Heart left ventricle (tissue), 16 donors: Measurements from ENCODE around the gene RNF225. TPM values are rescaled to one million over a fixed set of nuclear protein-coding genes. Genes with fewer than 3 reads are reported as not detected.
"Not testable (repeated sequence)": the region's sequence is repeated elsewhere in the genome, so short reads cannot be mapped to it uniquely, and the experiment has no call there.

ENCODE experiments used
- ATAC-seq, 4 donors: fragments of 200-7000 bp; cut with Tn5 transposase; one replicate each; pipeline ENCODE4 v1.9.1; 2020 to 2022; ENCODE audit warnings: moderate library complexity in 4 of 4, mild to moderate bottlenecking in 3 of 4, moderate number of reproducible peaks in 1 of 4
- DNase-seq, 5 donors: peaks; one replicate each; pipeline ENCODE4 v3.0.0-alpha.2; 2020
- H3K27ac ChIP-seq, 12 donors: fragments of 200-600 bp; sonication (generic) in 4 of 12; one replicate each; pipeline versions ENCODE4 v1.5.0 to v1.8.0; 2016 to 2022; ENCODE audit warnings: mild to moderate bottlenecking in 2 of 12
- H3K27me3 ChIP-seq, 9 donors: fragments of 200-600 bp; sonication (generic) in 2 of 9; one replicate each; pipeline versions ENCODE4 v1.5.1 to v1.8.0; 2016 to 2022; ENCODE audit warnings: mild to moderate bottlenecking in 3 of 9
- H3K36me3 ChIP-seq, 9 donors: fragments of 200-600 bp; sonication (generic) in 2 of 9; one replicate each; pipeline versions ENCODE4 v1.5.0 to v1.8.0; 2018 to 2022; ENCODE audit warnings: mild to moderate bottlenecking in 2 of 9
- H3K4me1 ChIP-seq, 12 donors: fragments of 200-600 bp; sonication (generic) in 4 of 12; one replicate each; pipeline versions ENCODE4 v1.5.0 to v1.8.0; 2016 to 2022; ENCODE audit warnings: mild to moderate bottlenecking in 3 of 12
- H3K4me3 ChIP-seq, 12 donors: fragments of 200-600 bp; sonication (generic) in 4 of 12; one replicate each; pipeline versions ENCODE4 v1.5.0 to v1.8.0; 2017 to 2022; ENCODE audit warnings: mild to moderate bottlenecking in 9 of 12, moderate library complexity in 4 of 12
- H3K9me3 ChIP-seq, 12 donors: fragments of 200-600 bp; sonication (generic) in 4 of 12; one replicate each; pipeline versions ENCODE4 v1.5.0 to v1.8.0; 2016 to 2022; ENCODE audit warnings: mild to moderate bottlenecking in 1 of 12
- POLR2A ChIP-seq, 2 donors: fragments of 450-650 bp; IDR thresholded peaks; one replicate each; pipeline ENCODE4 v1.6.1; 2017; ENCODE audit warnings: antibody characterized with exemption in 2 of 2, mild to moderate bottlenecking in 2 of 2, moderate library complexity in 2 of 2
- WGBS, 4 donors: extraction: QIAGEN DNeasy Blood & Tissue Kit in 2 of 4; methylation state at CpG; one replicate each; pipeline versions ENCODE4 v1.1.5 to v1.1.7; 2013 to 2018; 5-methylcytosine and 5-hydroxymethylcytosine counted together
- intact Hi-C, 10 donors: fragments of 100-400 bp; cut with DNase I; formaldehyde crosslinking; loops; one replicate each; pipeline versions ENCODE4 v1.11.1 to v1.14.2; 2022
- polyA plus RNA-seq, 2 donors: library from polyadenylated mRNA; stranded (reverse); fragments of 200-250 nt; gene quantifications; one replicate each; pipeline ENCODE4 v1.2.3, GENCODE V29; 2013
- total RNA-seq, 9 donors: library from RNA; depleted of rRNA in 2 of 9; stranded (reverse); fragments of >200 nt in 2 of 9; fragmentation: NEBNext Ultra II Directional in 3 of 9; extraction: Animal tissue kit (Norgen Biotek cat#: 25700) in 3 of 9; gene quantifications; one replicate each; pipeline versions ENCODE4 v1.1.0 to v1.2.4, GENCODE V29; 2016 to 2023
- TF ChIP-seq, protein P1 (sequence below), 12 donors: fragments of 200-600 bp; sonication (generic) in 4 of 12; IDR thresholded peaks; one replicate each; pipeline versions ENCODE4 v1.5.0 to v1.8.0; 2018 to 2022; ENCODE audit warnings: antibody characterized with exemption in 12 of 12, mild to moderate bottlenecking in 5 of 12
- donor health status: ischemic (EF 13 %, LVEDD 7.1; RV severe dilation, severe dysfunction).
- donor health status: healthy with polysubstance abuse.
- donor health status: DM: no; HTN: yes; CAD: no.
- donor health status: DM: no; HTN: no; CAD: no.
- donor health status: ischemic (EF 25% LVEDD 6.9; RV normal size, moderate dysfunction).
- donor health status: ischemic (EF 25% LVEDD 5.7; RV mildly dilated, moderate dysfunction).
- donor health status: healthy.
- donor health status: DM: yes; HTN: yes; CAD: no.
- donor health status: ischemic (EF 35%, LVEDD 5.7; RV mildly dilated, moderate dysfunction).
- donor health status: nonischemic (EF 11% LVEDD 7.7; RV severe dilation, severe dysfunction).
- donor health status: DM: yes; HTN: yes; CAD: no.
- donor health status: PGD.
- donor health status: ischemic (EF 29% LVEDD 5.4; RV normal size, mild dysfunction).
- donor health status: nonischemic (EF 23%, LVEDD 6.1; RV moderate dilation, normal function).

Gene RNF225
- total and polyA plus RNA-seq, 11 donors, result not detected

DNA sequence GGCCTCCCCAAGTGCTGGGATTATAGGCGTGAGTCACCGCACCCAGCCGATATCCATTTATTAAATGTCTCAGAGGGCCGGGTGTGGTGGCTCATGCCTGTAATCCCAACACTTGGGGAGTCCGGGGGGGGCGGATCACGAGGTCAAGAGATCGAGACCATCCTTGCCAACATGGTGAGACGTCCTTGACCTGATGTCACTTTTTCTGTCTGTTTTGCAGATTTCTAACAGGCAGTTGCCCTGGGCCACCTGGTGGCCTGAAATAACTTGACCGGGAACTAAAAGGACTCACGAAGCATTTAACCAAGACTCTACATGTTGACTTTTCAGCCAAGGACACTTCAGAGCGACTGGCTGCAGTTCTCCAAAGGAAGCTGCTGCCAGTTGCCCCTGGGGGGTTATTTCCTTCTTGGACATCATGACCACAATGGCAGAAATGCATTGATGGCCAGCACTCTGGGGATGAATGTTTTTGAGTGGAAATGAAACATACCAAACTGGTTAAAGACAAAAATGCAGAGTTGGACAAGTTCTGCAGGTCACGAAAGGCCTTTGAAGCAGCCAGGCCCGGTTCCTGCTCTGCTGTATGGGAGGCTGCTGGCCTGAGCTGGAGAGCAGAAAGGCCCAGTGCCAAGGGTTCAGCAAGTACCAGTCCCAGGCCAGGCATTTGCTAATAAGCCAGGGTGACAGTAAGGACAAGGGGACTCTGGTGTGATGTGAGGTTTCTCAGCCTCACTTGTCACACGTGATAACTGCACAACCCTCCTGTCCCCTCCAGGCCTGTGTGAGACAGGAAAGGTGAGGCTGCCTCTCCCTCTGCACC, 22.9 kb upstream of the RNF225 start:
- DNase-seq (peak in 2 of 5 donors; percentile 63 to 79), ATAC-seq (peak; percentile 86 to 95 (median 87))
- Histone ChIP-seq H3K27ac (peak overlapping the region in 9 of 12 donors; percentile 6 to 75 (median 56)), H3K4me1 (peaks cover 0 to 12% (median 2%) of the 10 kb centered on the region in 12 donors), H3K4me3 (no peak overlapping the region), H3K9me3 (no peaks in the 10 kb centered on the region), H3K36me3 (no peaks in the 10 kb centered on the region), H3K27me3 (peaks cover 0 to 15% (median 0%) of the 10 kb centered on the region in 9 donors)
- no peak for TF ChIP-seq POLR2A (IDR thresholded peaks at IDR 0.05)
- TF ChIP-seq, protein P1, sequence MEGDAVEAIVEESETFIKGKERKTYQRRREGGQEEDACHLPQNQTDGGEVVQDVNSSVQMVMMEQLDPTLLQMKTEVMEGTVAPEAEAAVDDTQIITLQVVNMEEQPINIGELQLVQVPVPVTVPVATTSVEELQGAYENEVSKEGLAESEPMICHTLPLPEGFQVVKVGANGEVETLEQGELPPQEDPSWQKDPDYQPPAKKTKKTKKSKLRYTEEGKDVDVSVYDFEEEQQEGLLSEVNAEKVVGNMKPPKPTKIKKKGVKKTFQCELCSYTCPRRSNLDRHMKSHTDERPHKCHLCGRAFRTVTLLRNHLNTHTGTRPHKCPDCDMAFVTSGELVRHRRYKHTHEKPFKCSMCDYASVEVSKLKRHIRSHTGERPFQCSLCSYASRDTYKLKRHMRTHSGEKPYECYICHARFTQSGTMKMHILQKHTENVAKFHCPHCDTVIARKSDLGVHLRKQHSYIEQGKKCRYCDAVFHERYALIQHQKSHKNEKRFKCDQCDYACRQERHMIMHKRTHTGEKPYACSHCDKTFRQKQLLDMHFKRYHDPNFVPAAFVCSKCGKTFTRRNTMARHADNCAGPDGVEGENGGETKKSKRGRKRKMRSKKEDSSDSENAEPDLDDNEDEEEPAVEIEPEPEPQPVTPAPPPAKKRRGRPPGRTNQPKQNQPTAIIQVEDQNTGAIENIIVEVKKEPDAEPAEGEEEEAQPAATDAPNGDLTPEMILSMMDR (IDR thresholded peaks at IDR 0.05), result no peak
- intact Hi-C loops, result no loop called here
- WGBS, 4 donors, result 59 to 71% (median 67%) methylated on average over 15 of the region's 15 CpGs

DNA sequence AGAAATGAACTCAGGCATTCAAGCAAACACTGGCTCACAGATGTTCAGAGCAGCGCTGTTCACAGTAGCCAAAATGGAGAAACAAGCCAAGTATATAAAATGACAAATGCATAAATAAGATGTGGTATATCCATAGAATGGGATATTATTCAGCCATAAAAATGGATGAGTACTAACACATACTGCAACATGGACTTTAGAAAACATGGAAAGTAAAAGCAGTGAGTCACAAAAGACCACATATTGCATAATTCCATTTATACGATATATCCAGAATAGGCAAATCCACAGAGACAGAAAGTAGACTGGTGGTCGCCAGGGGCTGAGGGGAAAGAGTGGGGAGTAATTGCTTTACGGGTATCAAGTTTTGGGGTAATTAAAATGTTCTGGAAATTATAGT, 21.3 kb upstream of the RNF225 start:
- no peak overlapping the region for H3K27ac ChIP-seq
- DNase-seq (no peak), ATAC-seq (no peak)
- 91 to 93% (median 91%) methylated on average over 4 of the region's 4 CpGs for whole genome bisulfite sequencing, 4 donors
- H3K36me3 ChIP-seq, result no peaks in the 10 kb centered on the region
- no peaks in the 10 kb centered on the region for H3K9me3 ChIP-seq
- no peak for TF ChIP-seq POLR2A (IDR thresholded peaks at IDR 0.05)
- TF ChIP-seq, protein P1 (IDR thresholded peaks at IDR 0.05), result no peak
- intact Hi-C loops, result no loop called here
- no peaks in the 10 kb centered on the region for H3K27me3 ChIP-seq
- H3K4me3 ChIP-seq, result no peak overlapping the region
- H3K4me1 ChIP-seq, result peaks cover 0 to 12% (median 1%) of the 10 kb centered on the region in 12 donors

DNA sequence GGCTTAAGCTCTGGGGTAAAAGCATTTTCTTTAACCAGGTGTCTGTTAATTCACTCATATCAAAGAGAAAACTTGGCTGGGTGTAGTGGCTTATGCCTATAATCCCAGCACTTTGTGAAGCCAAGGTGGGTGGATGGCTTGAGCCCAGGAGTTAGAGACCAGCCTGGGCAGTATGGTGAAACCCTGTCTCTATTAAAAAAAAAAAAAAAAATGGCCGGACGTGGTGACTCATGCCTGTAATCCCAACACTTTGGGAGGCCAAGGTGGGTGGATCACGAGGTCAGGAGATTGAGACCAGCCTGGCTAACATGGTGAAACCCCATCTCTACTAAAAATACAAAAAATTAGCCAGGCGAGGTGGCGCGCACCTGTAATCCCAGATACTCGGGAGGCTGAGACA, 18.7 kb upstream of the RNF225 start:
- DNase-seq, H3K36me3 ChIP-seq, H3K27me3 ChIP-seq, H3K27ac ChIP-seq, H3K4me3 ChIP-seq, ATAC-seq, H3K9me3 ChIP-seq, intact Hi-C loops: not testable (repeated sequence)
- H3K4me1 ChIP-seq, result peaks cover 0 to 27% (median 18%) of the 10 kb centered on the region in 12 donors
- WGBS, 4 donors, result 81 to 86% (median 83%) methylated on average over 7 of the region's 7 CpGs

DNA sequence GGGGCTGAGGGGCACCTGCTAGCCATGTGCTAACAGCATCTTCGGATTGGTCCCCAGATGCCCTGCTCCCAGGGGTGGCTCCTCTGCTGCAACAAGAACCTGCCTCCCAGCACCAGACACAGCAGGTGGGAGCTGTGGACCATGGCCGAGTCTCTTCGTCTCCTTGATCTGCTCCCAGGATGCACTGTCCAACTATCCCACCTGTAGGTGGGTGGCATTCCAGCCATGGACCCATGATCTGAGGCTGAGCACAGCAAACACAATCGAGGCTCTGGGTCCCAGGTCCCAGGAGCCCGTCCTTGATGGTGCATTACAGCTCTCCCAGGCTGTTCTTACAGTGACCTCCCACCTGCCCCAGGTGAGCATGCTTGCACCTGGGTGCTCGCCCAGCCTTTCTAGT, 16.2 kb upstream of the RNF225 start:
- Histone ChIP-seq H3K27me3 (no peaks in the 10 kb centered on the region), H3K4me1 (peaks cover 0 to 25% (median 20%) of the 10 kb centered on the region in 12 donors), H3K4me3 (no peak overlapping the region), H3K9me3 (no peaks in the 10 kb centered on the region), H3K36me3 (no peaks in the 10 kb centered on the region), H3K27ac (no peak overlapping the region)
- ATAC-seq (no peak), DNase-seq (peak in 1 of 5 donors; percentile 17)
- WGBS, 4 donors, result 85 to 94% (median 91%) methylated on average over 5 to 6 of the region's 6 CpGs
- intact Hi-C loops, result no loop called here
- TF ChIP-seq, protein P1 (IDR thresholded peaks at IDR 0.05), result no peak
- no peak for TF ChIP-seq POLR2A (IDR thresholded peaks at IDR 0.05)
